Activated CD8-positive, alpha-beta memory T cell treated with anti-CD3 and anti-CD28 coated beads, Interleukin-2, amount 50 U/mL, for 24 hours (primary cell): ENCODE measurements around the gene ZNF627.
"Not testable (repeated sequence)": the region's sequence is repeated elsewhere in the genome, so short reads cannot be mapped to it uniquely, and the experiment has no call there.

ENCODE experiments used
- DNase-seq: peaks from one replicate; pipeline ENCODE4 v3.0.0-alpha.2; 2020; ENCODE audit errors: extremely low read depth

Gene ZNF627

GRCh38 chr19:11624069-11624463 lies 26.8 kb downstream of the ZNF627 start:
- no peak for DNase-seq

- DNase-seq: no peak
These were observed 29.0 kb downstream of the ZNF627 start for GRCh38 chr19:11626252-11626651.

GRCh38 chr19:11633223-11633622 lies 35.9 kb downstream of the ZNF627 start:
- DNase-seq: no peak

GRCh38 chr19:11634018-11634662 lies 36.9 kb downstream of the ZNF627 start:
- DNase-seq: not testable (repeated sequence)

GRCh38 chr19:11639245-11639601 lies 41.9 kb downstream of the ZNF627 start:
- DNase-seq: no peak

GRCh38 chr19:11639602-11640471 lies 42.6 kb downstream of the ZNF627 start:
- peak; percentile 91 for DNase-seq

GRCh38 chr19:11641244-11641643 lies 44.0 kb downstream of the ZNF627 start:
- DNase-seq: no peak

- DNase-seq: no peak
These were observed 45.6 kb downstream of the ZNF627 start for GRCh38 chr19:11642902-11643301.

- no peak for DNase-seq
These were observed 52.7 kb downstream of the ZNF627 start for GRCh38 chr19:11649941-11650340.

- DNase-seq: no peak
These were observed 53.8 kb downstream of the ZNF627 start for GRCh38 chr19:11651062-11651461.

GRCh38 chr19:11652056-11652455 lies 54.8 kb downstream of the ZNF627 start:
- no peak for DNase-seq

- no peak for DNase-seq
These were observed 55.2 kb downstream of the ZNF627 start for GRCh38 chr19:11652492-11652891.

- DNase-seq: no peak
These were observed 59.3 kb downstream of the ZNF627 start for GRCh38 chr19:11656535-11656934.

GRCh38 chr19:11657307-11657706 lies 60.0 kb downstream of the ZNF627 start:
- no peak for DNase-seq

GRCh38 chr19:11658970-11659369 lies 61.7 kb downstream of the ZNF627 start:
- no peak for DNase-seq

GRCh38 chr19:11659612-11660011 lies 62.3 kb downstream of the ZNF627 start:
- DNase-seq: no peak

- DNase-seq: no peak
These were observed 65.0 kb downstream of the ZNF627 start for GRCh38 chr19:11662278-11662677.

GRCh38 chr19:11663181-11663591 lies 65.9 kb downstream of the ZNF627 start:
- DNase-seq: no peak
